GM12873 (cell line): ENCODE results near the gene ATG2B.

Experiments used
- TF ChIP-seq, protein P1 (sequence below): IDR thresholded peaks from 2 replicates; pipeline ENCODE4 v1.5.1; 2012; ENCODE audit warnings: low read depth, mild to moderate bottlenecking, moderate library complexity, low read length, control low read depth; ENCODE audit not compliant: insufficient read depth; ENCODE audit errors: missing control alignments

ATG2B gene

DNA sequence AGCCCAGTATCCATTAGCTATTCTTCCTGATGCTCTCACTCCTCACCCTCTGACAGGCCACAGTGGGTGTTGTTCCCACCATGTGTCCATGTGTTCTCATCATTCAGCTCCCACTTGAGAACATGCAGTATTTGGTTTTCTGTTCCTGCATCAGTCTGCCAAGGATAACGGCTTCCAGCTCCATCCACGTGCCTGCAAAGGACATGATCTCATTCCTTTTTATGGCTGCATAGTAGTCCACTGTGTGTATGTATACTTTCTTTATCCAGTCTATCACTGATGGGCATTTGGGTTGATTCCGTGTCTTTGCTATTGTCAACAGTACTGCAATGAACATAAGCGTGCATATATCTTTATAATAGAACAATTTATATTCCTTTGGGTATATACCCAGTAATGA, 8.9 kb downstream of the ATG2B start:
- TF ChIP-seq, protein P1, sequence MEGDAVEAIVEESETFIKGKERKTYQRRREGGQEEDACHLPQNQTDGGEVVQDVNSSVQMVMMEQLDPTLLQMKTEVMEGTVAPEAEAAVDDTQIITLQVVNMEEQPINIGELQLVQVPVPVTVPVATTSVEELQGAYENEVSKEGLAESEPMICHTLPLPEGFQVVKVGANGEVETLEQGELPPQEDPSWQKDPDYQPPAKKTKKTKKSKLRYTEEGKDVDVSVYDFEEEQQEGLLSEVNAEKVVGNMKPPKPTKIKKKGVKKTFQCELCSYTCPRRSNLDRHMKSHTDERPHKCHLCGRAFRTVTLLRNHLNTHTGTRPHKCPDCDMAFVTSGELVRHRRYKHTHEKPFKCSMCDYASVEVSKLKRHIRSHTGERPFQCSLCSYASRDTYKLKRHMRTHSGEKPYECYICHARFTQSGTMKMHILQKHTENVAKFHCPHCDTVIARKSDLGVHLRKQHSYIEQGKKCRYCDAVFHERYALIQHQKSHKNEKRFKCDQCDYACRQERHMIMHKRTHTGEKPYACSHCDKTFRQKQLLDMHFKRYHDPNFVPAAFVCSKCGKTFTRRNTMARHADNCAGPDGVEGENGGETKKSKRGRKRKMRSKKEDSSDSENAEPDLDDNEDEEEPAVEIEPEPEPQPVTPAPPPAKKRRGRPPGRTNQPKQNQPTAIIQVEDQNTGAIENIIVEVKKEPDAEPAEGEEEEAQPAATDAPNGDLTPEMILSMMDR: no peak

DNA sequence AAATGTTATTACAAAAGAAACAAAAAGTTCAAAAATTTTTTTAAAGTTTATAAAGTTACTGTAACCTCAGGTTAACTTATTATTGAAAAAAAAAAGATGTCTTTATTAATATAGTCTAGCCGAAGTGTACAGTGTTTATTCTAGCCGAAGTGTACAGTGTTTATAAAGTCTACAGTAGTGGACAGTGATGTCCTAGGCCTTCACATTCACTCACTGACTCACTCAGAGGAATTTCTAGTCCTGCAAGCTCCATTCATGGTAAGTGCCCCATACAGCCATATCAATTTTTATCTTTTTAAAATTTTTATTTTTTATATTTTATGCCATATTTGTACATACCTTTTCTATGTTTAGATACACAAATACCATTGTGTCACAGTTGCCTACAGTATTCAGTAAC, 10.4 kb downstream of the ATG2B start:
- TF ChIP-seq, protein P1: no peak

DNA sequence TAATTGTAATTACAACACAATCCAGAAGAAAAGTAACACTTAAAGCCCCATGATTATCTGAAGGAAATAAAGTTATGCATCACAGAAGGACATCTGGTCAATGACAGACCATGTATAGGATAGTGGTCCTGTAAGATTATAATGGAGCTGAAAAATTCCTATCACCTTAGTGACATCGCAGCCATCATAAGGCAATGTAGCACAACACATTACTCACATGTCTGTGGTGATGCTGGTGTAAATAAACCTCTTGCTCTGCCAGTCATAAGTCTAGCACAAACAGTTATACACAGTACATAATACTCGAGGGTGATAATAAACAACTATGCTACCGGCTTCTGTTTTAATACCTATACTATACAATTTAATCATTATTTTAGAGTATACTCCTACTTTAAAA, 11.2 kb downstream of the ATG2B start:
- TF ChIP-seq, protein P1: no peak

DNA sequence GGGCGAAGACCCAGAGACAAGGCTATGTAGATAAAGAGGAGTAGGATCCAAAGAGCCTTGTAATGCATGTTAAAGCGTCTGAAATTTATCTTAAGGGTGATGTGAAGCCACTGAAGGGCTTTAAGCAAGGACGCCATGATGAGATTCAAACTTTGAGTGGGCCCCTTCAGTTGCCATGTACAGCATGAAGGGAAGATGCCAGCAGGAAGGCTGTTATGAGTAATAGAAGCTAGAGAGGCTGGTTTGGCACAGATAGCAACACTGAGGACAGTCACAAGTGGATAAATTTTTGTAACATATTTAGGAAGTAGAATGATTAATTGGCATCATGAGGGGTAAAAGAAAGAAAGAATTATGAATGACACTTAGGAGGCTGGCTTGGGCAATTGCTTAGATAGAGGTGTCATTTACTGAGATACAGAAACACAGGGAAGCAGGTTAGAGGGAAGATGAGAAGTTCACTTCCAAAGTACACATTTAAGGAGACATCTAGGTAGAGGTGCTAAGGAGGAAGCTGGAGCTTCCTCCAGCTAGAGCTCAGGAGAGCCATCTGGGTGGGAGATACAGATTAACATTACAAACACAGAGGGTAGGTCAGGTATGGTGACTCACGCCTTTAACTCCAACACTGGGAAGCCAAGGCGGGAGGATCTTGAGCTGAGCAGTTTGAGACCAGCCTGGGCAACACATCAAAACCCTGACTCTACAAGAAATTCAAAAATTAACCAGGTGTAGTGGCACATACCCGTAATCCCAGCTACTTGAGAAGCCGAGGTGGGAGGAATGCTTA, 13.7 kb downstream of the ATG2B start:
- TF ChIP-seq, protein P1: no peak

DNA sequence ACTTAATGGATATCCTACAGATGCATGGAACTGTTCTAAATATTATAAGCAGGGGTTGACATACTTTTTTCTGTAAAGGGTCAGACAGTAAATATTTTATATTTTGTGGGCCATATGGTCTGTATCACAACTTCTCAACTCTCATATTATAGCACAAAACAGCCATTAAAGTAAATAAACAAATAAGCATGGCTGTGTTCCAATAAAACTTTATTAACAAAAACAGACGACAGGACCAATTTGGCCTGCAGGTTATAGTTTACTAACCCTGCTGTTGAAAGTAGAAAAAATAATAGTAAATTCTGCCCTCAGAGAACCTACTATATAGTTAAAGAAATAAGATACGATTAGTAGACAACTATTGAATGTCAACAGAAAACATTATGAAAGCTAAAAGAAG, 17.5 kb downstream of the ATG2B start:
- TF ChIP-seq, protein P1: no peak

DNA sequence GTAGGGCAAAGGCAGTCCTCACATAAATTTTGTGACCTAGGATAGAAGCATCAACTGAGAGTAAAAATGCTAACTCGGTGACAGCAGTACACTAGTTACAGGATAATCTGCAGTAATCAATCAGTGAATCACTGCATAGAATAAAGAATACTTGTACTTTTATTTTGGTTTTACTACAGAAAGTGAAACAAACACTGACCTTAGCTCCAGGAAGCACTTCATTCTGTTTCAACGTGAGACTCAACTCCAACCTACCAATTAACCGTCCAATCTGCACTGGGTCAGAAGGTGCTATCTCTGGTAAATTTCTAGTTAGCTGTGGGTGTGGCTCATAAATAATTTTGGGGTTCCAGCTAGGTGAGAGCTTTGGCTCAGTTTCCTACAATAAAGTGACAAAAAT, 21.8 kb downstream of the ATG2B start:
- TF ChIP-seq, protein P1: no peak

DNA sequence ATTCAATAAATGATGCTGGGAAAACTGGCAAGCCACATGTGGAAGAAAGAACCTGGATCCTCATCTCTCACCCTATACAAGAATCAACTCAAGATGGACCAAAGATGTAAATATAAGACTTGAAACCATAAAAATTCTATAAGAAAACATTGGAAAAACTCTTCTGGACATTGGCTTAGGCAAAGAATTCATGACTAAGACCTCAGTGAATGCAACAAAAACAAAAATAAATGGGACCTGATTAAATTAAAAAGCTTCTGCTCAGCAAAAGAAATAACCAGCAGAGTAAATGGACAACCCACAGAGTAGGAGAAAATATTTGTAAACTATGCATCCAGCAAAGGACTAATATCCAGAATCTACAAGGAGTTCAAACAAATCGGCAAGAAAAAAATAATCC, 24.6 kb downstream of the ATG2B start:
- TF ChIP-seq, protein P1: no peak

DNA sequence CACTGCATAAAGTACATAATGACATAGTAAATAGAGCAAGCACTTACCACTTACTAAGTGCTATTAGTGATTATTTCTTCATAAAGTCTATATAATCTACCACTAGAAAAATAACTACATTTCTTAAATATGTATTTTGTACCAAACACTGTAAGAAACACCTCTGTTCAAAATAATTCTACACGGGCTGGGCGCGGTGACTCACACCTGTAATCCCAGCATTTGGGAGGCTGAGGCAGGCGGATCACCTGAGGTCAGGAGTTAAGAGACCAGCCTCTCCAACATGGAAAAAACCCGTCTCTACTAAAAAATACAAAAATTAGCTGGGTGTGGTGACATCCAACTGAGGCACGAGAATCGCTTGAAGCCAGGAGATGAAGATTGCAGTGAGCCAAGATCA, 38.9 kb downstream of the ATG2B start:
- TF ChIP-seq, protein P1: no peak
